ENCODE data around the gene RTKN2.

The RTKN2 gene

DNA sequence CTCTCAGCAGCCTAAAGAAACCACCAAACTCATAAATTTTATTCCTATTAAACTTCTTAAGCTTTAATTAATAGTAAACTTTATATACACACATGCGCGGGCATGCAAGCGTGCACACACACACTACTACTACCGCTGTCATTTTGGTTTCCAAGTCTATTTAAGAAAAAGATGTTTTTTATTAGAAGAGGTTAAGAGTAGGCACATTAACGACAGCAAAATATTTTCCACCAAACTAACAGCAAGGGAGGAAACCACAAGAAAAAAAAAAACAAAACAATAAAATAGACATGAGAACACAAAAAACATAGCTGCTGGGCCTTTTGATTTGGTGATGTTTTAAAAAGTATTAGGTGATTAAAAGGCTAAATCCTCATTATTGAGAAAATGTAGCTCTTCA lies 28.6 kb downstream of the RTKN2 start:
- H3K9me3 ChIP-seq (ENCODE audit: severe bottlenecking): no peaks in the 10 kb centered on the region
- TF ChIP-seq, protein P1, sequence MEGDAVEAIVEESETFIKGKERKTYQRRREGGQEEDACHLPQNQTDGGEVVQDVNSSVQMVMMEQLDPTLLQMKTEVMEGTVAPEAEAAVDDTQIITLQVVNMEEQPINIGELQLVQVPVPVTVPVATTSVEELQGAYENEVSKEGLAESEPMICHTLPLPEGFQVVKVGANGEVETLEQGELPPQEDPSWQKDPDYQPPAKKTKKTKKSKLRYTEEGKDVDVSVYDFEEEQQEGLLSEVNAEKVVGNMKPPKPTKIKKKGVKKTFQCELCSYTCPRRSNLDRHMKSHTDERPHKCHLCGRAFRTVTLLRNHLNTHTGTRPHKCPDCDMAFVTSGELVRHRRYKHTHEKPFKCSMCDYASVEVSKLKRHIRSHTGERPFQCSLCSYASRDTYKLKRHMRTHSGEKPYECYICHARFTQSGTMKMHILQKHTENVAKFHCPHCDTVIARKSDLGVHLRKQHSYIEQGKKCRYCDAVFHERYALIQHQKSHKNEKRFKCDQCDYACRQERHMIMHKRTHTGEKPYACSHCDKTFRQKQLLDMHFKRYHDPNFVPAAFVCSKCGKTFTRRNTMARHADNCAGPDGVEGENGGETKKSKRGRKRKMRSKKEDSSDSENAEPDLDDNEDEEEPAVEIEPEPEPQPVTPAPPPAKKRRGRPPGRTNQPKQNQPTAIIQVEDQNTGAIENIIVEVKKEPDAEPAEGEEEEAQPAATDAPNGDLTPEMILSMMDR (IDR thresholded peaks at IDR 0.05; ENCODE audit: poor library complexity, severe bottlenecking): no peak
- H3K4me3 ChIP-seq (ENCODE audit: severe bottlenecking): no peak overlapping the region
- peaks cover 24% of the 10 kb centered on the region for H3K4me1 ChIP-seq (ENCODE audit: insufficient read depth, poor library complexity, severe bottlenecking)
- H3K27me3 ChIP-seq (ENCODE audit: insufficient read depth, poor library complexity, severe bottlenecking): no peaks in the 10 kb centered on the region
- no peak for ATAC-seq (ENCODE audit: low read depth)
- DNase-seq (ENCODE audit: low spot score): no peak
- no peak overlapping the region for H3K27ac ChIP-seq (ENCODE audit: poor library complexity, severe bottlenecking)
- H3K36me3 ChIP-seq (ENCODE audit: low read depth): peaks cover 4% of the 10 kb centered on the region; the same call in 1 of the 2 replicates

DNA sequence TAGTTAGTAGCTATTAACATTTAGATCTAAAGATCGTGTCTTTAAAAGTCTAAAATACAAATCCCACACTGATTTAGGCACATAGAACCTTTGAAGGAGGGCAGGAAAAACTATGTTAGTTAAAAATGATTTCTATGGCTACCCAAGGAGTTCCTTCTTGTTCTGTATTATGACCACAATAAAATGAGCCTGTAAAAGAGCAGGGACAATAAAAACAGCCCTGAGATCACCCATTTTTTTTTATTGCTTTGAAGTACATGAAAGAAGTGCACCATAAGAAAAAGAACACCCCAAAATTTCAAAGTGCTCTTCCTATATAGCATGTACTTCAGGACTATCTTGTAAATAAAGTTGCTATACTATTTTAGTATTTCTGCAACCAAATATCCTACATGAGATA lies 29.8 kb downstream of the RTKN2 start:
- DNase-seq (ENCODE audit: low spot score) (no peak), ATAC-seq (ENCODE audit: low read depth) (no peak)
- Histone ChIP-seq H3K27ac (ENCODE audit: poor library complexity, severe bottlenecking) (no peak overlapping the region), H3K27me3 (ENCODE audit: insufficient read depth, poor library complexity, severe bottlenecking) (no peaks in the 10 kb centered on the region), H3K9me3 (ENCODE audit: severe bottlenecking) (no peaks in the 10 kb centered on the region), H3K4me1 (ENCODE audit: insufficient read depth, poor library complexity, severe bottlenecking) (peaks cover 22% of the 10 kb centered on the region), H3K4me3 (ENCODE audit: severe bottlenecking) (no peak overlapping the region), H3K36me3 (ENCODE audit: low read depth) (peaks cover 4% of the 10 kb centered on the region; the same call in 1 of the 2 replicates)
- TF ChIP-seq, protein P1 (IDR thresholded peaks at IDR 0.05; ENCODE audit: poor library complexity, severe bottlenecking): no peak

DNA sequence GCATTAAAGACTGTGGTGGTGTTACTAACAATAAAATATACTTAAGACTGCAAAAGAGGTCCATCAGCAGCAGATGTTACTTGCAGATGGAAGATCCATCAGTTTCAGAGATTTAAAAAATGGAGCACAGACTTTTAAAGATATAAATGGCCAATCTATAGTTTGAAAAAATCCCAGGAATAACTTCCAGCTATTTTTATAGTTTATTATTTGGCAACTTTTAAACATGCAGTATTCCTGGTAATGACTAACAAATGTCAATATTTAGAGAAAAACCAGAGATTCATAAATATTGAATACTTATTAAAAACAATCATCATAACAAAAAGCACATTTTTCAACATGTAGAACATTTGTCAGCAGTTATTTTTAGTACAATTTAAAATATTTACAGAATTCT lies 30.7 kb downstream of the RTKN2 start:
- Histone ChIP-seq H3K4me3 (ENCODE audit: severe bottlenecking) (no peak overlapping the region), H3K36me3 (ENCODE audit: low read depth) (peaks cover 4% of the 10 kb centered on the region; the same call in 1 of the 2 replicates), H3K4me1 (ENCODE audit: insufficient read depth, poor library complexity, severe bottlenecking) (peaks cover 25% of the 10 kb centered on the region), H3K9me3 (ENCODE audit: severe bottlenecking) (no peaks in the 10 kb centered on the region), H3K27me3 (ENCODE audit: insufficient read depth, poor library complexity, severe bottlenecking) (no peaks in the 10 kb centered on the region), H3K27ac (ENCODE audit: poor library complexity, severe bottlenecking) (no peak overlapping the region)
- TF ChIP-seq, protein P1 (IDR thresholded peaks at IDR 0.05; ENCODE audit: poor library complexity, severe bottlenecking): no peak
- DNase-seq (ENCODE audit: low spot score) (no peak), ATAC-seq (ENCODE audit: low read depth) (no peak)

DNA sequence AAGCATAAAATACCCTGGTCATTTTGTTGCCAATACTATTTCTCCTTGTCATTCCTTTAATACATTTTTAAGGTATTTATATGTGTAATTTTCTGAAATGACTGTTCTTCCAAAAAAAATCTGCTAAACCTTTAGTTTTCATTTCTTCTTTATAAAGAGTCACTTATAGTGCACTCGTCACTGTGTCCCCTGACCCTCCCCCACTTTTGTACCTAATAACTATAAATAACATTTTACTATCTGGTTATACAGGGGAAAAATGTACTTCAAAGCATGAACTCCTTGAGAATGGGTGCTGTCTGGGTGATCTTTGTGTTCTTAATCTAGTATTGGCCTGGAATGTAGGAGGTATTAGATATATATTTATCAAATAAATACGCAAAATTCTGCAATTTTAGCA lies 31.1 kb downstream of the RTKN2 start:
- Histone ChIP-seq H3K4me3 (ENCODE audit: severe bottlenecking) (no peak overlapping the region), H3K27ac (ENCODE audit: poor library complexity, severe bottlenecking) (no peak overlapping the region), H3K27me3 (ENCODE audit: insufficient read depth, poor library complexity, severe bottlenecking) (no peaks in the 10 kb centered on the region), H3K4me1 (ENCODE audit: insufficient read depth, poor library complexity, severe bottlenecking) (peaks cover 22% of the 10 kb centered on the region), H3K36me3 (ENCODE audit: low read depth) (peaks cover 4% of the 10 kb centered on the region; the same call in 1 of the 2 replicates), H3K9me3 (ENCODE audit: severe bottlenecking) (no peaks in the 10 kb centered on the region)
- DNase-seq (ENCODE audit: low spot score) (no peak), ATAC-seq (ENCODE audit: low read depth) (no peak)
- TF ChIP-seq, protein P1 (IDR thresholded peaks at IDR 0.05; ENCODE audit: poor library complexity, severe bottlenecking): no peak

DNA sequence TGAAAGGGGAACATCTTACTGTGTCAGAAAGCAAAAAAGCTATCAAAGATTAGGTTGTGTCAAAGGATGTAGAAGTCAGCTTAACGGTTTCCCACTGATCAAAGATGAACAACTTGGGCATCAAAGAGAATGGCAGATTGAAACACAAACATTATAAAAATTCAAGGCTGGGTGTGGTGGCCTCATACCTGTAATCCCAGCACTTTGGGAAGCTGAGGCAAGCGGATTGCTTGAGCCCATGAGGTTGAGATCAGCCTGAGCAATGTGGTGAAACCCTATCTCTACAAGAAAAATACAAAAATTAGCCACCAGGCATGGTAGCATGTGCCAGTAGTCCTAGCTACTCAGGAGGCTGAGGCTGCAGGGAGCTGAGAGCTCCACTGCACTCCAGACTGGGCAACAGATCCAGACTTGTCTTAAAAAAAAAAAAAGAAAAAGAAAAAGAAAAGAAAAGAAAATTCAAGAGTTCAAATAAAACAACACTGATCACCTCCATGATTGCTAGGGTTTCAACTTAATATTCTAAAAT lies 34.5 kb downstream of the RTKN2 start:
- Histone ChIP-seq H3K36me3 (ENCODE audit: low read depth) (peaks cover 8% of the 10 kb centered on the region), H3K4me3 (ENCODE audit: severe bottlenecking) (no peak overlapping the region), H3K4me1 (ENCODE audit: insufficient read depth, poor library complexity, severe bottlenecking) (peaks cover 38% of the 10 kb centered on the region), H3K27ac (ENCODE audit: poor library complexity, severe bottlenecking) (peak overlapping the region; percentile 94), H3K27me3 (ENCODE audit: insufficient read depth, poor library complexity, severe bottlenecking) (no peaks in the 10 kb centered on the region), H3K9me3 (ENCODE audit: severe bottlenecking) (no peaks in the 10 kb centered on the region)
- DNase-seq (ENCODE audit: low spot score): no peak
- TF ChIP-seq, protein P1 (IDR thresholded peaks at IDR 0.05; ENCODE audit: poor library complexity, severe bottlenecking): no peak
- ATAC-seq (ENCODE audit: low read depth): no peak

Data from RWPE2 (cell line).